HG03565 (cell line): Measurements from ENCODE around the gene TGM3.
"Not testable (repeated sequence)": the region's sequence is repeated elsewhere in the genome, so short reads cannot be mapped to it uniquely, and the experiment has no call there.

Experiments
- ATAC-seq: cut with Tn5 transposase; IDR thresholded peaks from one replicate; pipeline ENCODE4 v1.9.1; 2021; ENCODE audit warnings: mild to moderate bottlenecking, moderate library complexity; ENCODE audit not compliant: unreplicated experiment

Gene TGM3, protein sequence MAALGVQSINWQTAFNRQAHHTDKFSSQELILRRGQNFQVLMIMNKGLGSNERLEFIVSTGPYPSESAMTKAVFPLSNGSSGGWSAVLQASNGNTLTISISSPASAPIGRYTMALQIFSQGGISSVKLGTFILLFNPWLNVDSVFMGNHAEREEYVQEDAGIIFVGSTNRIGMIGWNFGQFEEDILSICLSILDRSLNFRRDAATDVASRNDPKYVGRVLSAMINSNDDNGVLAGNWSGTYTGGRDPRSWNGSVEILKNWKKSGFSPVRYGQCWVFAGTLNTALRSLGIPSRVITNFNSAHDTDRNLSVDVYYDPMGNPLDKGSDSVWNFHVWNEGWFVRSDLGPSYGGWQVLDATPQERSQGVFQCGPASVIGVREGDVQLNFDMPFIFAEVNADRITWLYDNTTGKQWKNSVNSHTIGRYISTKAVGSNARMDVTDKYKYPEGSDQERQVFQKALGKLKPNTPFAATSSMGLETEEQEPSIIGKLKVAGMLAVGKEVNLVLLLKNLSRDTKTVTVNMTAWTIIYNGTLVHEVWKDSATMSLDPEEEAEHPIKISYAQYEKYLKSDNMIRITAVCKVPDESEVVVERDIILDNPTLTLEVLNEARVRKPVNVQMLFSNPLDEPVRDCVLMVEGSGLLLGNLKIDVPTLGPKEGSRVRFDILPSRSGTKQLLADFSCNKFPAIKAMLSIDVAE

GRCh38 chr20:2295886-2296515 is at the start of gene TGM3:
Gene TGM3, plus strand, starts transcription at chr20:2296001. Its CDS starts 63 bp downstream, at chr20:2296064.
- no peak for ATAC-seq

GRCh38 chr20:2246069-2246491 is 49.7 kb upstream of the TGM3 start:
- ATAC-seq = no peak

- ATAC-seq = no peak
Measured at GRCh38 chr20:2248837-2249236, 47.0 kb upstream of the TGM3 start.

DNA sequence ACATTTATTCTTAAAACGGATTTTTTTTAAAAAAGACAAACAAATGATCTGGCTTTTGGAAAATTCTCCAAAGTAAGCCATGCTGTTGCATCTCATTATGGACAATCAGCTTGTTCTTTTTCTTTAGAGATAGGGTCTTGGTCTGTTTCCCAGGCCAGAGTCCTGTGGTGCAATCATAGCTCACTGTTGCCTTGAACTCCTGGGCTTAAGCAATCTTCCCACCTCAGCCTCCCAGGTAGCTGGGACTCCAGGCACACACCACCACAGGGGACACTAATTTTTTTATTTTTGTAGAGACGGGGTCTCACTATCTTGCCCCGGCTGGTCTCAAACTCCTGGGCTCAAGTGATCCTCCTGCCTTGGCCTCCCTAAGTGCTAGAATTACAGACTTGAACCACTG is 45.9 kb upstream of the TGM3 start:
- no peak for ATAC-seq

DNA sequence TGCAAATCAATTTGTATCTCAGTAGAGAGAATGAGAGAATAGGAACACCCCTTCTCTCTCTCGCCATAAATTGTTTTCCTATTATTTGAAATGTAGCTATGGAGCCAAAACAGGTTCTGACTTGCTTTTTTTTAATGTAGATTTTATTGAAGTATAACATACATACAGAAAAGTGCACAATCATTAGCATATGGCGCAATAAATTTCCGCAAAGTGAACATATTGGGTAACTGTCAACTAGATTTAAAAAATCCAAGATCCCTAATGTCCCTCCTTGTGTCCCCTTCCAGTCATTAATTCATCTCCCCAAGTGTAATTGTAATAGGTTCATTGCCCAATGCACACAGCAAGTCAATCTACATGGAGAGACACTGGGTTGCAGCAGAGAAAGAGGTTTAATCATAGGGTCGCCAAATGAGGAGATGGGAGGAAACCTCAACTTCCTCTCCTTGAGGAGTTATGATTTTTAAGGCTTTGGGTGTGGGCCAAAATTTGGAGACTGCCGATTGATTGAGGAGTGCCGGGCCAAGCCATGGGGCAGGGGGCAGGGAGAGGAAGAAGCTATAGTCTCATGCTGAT is 43.3 kb upstream of the TGM3 start:
- no peak for ATAC-seq

- ATAC-seq = no peak
Measured at GRCh38 chr20:2253256-2253655, 42.5 kb upstream of the TGM3 start.

GRCh38 chr20:2254333-2254732 is 41.5 kb upstream of the TGM3 start:
- no peak for ATAC-seq

DNA sequence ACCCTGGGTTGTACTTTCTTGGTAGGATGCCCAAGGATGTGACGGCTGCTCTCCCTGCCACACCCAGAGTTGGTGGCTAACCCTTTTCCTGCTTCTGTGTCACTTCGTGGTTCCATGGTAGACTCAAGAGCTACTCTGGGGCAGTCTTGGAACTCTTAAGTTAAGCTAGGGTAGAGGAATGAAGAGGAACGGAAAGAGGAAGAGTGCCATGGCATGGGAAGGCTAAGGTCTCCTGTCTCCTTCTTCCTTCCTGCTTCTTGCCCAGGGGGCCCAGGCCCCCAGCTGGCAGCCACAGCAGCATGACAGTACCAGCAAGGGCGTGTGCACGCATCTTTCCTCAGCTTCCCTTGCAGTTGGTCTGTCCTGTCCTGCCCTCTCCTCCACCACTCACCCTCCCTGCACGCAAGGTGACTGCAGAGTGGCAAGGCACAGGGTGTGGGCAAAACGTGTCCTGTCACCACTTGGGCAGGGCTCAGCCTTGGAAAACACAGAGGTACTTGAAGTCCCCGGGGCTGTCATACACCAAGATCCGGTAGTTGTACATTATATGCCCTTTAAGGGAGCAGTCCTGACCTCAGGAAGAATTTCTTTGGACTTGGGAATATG is 39.8 kb upstream of the TGM3 start:
- ATAC-seq = no peak

GRCh38 chr20:2259731-2260130 is 36.1 kb upstream of the TGM3 start:
- ATAC-seq = no peak

DNA sequence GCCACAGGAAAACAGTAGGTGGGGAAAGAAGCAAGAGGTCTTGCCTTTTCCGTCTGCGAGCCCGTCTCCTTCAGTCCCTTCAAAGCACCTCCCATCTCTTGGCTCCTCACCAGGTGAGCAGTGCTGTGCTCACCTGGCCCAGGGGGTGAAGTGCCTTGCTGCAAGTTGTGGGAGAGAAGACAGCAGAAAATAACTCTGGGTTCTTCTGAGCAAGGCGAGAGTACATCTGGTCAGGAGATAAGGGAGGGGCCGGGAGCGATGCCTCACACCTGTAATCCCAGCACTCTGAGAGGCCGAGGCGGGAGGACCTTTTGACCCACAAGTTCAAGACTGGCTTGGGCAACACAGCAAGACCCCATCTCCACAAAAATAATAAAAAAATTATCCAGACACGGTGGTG is 35.6 kb upstream of the TGM3 start:
- no peak for ATAC-seq

DNA sequence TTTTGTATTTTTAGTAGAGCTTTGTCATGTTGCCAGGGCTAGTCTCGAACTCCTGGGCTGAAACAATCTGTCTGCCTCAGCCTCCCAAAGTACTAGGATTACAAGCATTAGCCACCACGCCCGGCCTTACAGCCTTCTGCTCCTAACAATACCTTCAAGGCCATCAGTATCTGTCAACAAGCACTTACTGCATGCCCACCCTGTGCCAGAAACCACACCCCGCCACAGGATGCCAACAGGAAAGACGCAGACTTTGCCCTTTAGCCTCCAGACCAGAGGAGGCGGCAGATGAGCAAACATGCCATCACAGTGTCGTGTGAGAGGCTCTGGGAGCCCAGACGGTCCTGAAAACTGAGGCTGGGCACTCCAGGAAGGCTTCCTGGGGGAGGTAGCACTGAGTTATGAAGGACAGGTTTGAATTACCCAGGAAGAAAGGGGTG is 34.7 kb upstream of the TGM3 start:
- no peak for ATAC-seq

DNA sequence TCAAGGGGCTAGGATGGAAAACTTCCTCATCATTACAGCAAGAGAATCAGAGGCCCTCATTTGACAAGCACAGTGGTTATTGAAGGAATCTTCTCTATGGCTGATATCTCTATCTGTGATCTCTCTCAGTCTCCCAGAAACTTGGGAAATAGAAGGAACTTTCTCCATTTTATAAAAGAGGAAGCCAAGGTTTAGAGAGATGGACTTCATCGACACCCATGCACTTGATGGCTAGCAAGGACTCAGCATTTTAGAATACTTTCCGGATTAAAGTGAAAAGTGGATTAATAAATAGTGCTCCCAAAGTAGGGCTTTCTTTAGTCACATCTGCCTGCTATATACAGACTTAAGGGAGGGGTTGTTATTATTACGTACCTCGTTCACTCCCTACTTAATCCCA is 34.2 kb upstream of the TGM3 start:
- no peak for ATAC-seq

GRCh38 chr20:2264118-2264517 is 31.7 kb upstream of the TGM3 start:
- no peak for ATAC-seq

DNA sequence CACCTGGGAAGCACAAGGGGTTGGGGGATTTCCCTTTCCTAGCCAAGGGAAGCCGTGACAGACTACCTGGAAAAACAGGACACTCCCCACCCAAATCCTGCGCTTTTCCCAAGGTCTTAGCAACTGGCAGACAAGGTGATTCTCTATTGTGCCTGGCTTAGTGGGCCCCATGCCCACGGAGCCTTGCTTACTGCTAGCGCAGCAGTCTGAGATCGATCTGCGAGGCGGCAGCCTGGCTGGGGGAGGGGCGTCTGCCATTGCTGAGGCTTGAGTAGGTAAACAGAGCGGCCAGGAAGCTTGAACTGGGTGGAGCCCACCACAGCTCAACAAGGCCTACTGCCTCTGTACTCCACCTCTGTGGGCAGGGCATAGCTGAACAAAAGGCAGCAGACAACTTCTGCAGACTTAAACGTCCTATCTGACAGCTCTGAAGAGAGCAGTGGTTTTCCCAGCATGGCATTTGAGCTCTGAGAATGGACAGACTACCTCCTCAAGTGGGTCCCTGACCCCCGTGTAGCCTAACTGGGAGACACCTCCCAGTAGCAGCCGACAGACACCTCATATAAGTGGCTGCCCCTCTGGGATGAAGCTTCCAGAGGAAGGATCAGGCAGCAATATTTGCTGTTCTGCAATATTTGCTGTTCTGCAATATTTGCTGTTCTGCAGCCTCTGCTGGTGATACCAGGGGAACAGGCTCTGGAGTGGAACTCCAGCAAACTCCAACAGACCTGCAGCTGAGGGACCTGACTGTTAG is 31.0 kb upstream of the TGM3 start:
- not testable (repeated sequence) for ATAC-seq

DNA sequence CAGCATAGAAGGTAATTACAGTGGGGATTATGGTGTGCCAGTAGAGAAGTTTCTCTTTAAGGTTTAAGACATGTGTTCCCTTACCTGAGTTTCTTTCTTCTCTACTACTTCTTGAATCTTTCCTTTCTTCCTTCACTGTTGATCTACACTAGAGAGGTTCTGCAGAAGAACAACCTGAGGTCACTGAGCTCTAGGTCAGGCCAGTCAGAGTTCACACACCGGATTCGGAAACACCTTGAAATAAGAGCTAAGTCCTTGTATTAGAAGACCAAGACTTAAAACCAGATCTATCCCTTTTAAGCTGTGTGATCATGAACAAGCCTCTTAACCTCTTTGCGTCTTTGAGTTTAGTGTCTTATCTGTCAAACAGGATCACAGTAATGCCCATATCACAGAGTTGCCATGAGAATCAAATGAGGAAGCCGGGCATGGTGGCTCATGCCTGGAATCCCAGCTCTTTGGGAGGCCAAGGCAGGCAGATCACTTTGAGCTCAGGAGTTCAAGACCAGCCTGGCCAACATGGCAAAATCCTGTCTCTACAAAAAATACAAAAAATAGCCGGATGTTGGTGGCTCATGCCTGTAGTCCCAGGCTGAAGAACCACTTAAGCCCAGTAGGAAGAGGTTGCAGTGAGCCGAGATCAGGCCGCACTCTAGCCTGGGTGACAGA is 22.0 kb upstream of the TGM3 start:
- ATAC-seq = no peak

GRCh38 chr20:2276015-2276414 is 19.8 kb upstream of the TGM3 start:
- no peak for ATAC-seq

DNA sequence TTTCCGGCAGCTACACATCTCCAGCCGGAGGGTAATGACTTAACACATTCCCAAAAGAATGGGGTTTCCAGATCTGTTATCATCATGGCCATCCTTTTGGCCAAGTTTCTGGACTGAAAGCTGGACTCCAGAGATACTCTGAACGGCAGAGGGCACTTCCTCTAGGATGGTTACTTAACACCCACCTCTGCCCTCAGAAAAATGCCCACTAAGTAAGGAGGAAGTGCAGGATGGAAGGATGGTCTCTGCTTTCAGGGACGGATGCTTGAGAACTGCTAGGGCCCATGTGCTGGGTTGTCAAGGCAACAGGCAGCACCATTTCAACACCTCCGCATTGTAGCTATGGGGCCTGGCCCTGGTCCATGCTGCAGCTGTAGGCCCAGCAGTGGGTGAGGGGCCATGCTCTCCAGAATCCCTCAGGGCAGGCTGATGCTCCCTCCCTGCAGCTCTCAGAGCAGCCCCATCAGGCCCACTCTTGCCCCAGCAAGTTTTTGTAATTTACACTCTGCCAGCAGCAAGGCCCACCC is 16.5 kb upstream of the TGM3 start:
- no peak for ATAC-seq

GRCh38 chr20:2280082-2280481 is 15.7 kb upstream of the TGM3 start:
- ATAC-seq = no peak

GRCh38 chr20:2281563-2281962 is 14.2 kb upstream of the TGM3 start:
- no peak for ATAC-seq

GRCh38 chr20:2282181-2282580 is 13.6 kb upstream of the TGM3 start:
- no peak for ATAC-seq
